HG03039 (cell line): ENCODE data around the gene IRAK1.

Experiments
- ATAC-seq: cut with Tn5 transposase; IDR thresholded peaks from one replicate; pipeline ENCODE4 v1.9.1; 2021; ENCODE audit warnings: mild to moderate bottlenecking, moderate library complexity; ENCODE audit not compliant: unreplicated experiment

Gene IRAK1

DNA sequence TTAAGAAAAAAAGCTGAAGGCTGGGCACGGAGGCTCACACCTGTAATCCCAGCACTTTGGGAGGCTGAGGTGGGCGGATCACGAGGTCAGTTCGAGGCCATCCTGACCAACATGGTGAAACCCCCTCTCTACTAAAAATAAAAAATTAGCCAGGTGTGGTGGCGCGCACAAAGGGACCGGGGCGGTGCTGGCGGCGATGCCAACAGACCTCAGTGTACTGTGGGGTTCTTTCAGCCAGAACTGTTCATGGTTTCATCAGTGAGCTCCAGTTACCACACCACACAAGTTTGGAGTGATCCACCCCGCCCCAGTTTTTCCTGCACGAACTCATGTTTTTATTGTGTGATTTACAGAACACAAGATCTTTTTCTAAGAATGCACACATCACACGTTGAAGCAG lies 21.2 kb upstream of the IRAK1 start:
- no peak for ATAC-seq

DNA sequence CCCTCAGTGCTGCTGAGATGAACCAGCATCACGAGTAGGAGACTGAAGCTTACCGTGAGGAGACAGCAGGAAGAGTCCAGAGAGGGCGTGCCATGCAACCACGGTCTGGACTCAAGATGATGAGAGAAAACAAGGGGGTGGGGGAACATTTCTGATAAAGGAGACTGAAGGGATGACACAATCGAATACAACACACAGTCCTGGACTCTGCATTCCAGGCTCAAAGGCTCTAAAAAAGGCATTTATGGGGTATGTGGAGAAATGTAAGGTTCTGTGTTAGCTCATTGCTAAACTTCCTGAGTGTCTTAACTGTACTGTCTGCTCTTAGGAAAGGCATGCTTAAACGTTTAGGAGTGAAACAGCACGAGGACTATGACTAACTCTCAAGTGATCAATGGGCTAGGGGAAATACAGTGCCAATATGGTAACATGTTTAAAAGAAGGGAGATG lies 20.6 kb upstream of the IRAK1 start:
- ATAC-seq, result no peak

DNA sequence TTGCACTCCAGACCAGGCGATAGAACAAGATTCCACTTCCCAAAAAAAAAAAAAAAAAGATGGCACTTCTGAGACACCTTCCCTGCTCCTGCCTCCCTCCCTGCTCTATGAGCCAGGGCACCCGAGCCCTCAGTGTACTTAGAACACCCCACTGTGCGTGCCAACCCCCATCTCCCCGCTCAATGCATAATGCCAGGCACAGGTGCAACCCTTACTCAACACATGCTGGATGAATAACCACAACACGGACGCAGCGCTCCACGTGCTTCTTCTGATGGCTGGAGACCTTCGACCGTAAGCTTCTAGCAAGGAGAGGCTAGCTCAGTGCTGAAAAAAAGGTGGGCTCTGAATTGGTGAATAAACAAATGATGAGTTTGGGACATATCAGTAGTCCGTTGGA lies 19.9 kb upstream of the IRAK1 start:
- ATAC-seq, result no peak

DNA sequence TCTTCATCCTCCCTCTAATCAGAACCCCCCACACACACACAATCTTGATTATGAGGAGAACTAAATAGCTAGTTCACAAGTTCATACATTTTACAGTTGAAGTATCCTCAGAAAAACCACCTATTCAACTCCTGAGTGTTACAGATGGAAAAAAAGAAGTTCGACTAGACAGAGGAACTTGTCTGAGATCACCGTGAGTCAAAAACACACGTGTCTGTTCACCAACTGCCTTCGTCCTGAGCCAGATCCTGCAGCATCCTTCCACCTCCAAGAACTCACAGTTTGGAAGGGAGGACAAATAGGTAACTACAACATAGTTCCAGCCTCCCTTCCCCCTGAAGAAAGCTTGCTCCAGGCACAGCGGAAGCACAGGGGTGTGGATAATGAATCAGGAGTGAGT lies 19.0 kb upstream of the IRAK1 start:
- no peak for ATAC-seq

DNA sequence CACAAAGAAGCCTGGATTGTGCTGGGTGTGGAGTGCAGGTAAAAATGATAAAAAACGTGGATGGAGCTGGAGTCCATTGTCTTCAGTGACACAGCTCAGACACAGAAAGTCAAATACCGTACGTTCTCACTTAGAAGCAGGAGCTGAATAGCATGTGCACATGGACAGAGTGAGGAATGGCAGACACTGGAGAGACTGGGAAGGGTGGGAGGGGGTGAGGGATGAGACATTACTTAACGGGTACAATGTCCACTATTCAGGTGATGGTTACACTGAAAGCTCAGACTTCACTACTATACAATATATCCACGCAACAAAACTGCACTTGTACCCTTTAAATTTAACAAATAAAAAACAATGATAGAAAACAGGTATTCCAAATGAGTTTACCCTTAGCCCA lies 18.1 kb upstream of the IRAK1 start:
- ATAC-seq, result no peak

DNA sequence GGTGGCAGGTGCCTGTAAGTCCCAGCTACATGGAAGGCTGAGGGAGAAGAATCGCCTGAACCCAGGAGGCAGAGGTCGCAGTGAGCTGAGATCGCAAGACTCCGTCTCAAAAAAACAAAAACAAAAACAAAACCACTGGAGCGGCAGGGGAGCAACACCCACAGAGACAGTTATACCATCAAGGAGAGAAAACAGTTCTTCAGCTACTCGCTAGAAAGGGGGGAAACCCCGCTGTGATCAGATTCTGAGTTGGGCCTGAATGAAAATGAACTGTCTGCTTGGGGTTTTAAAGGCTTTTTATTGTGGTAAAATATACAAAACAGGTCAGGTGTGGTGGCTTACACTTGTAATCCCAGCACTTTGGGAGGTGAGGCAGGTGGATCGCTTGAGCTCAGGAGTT lies 16.8 kb upstream of the IRAK1 start:
- no peak for ATAC-seq

DNA sequence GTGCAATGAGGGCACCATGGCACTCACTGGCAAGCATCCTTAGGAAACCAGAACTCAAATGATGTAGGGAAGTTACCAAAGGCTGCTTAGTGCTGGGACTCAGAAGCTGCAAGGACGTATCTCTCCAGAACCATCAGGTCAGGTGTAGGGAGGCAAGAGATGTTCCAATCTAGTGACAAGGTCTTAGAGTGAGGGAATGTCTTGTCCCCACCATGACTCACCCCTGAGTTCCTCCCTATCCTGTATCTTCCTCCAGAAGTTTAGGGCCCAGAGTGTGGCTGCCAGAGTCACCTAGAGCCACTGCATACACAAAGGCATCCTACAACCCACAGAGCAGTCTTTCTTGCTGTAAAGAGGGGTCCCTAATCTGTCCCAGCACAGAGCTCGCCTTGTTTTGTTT lies 14.1 kb upstream of the IRAK1 start:
- no peak for ATAC-seq

DNA sequence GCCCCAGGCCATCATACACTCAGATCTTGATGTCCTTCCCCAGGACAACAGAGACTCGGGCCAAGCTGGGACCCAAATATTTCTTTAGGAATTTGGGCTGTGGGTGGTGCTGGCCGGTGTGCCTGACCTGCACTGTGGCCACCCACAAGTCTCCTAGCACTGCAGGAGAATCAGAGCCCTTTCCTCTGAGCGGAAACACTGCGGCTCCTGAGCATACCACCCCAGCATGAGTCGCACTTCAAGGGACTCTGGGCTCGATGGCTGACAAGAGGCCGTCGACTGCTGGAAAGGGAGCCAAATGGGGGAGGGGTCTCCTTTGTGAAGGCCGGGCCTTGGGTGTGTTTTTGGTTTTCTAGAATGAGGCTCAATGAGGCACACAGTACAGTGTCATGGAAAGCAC lies 13.0 kb upstream of the IRAK1 start:
- no peak for ATAC-seq

DNA sequence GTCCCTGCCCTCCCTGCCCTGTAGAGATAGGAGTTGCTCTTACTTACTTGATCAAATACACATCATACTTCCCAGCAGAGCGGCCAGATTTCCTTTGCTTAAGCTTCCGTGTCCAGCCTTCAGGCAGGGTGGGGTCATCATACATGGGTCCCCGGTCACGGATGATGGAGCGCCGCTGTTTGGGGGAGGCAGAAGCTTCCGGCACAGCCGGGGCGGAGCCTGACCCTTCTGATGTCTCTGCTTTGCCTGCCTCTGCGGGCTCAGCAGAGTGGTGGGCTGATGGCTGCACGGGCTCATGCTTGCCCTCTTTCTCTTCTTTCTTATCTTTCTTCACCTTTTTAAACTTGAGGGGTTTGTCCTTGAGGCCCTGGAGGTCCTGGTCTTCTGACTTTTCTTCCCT lies 12.5 kb upstream of the IRAK1 start:
- ATAC-seq, result no peak

DNA sequence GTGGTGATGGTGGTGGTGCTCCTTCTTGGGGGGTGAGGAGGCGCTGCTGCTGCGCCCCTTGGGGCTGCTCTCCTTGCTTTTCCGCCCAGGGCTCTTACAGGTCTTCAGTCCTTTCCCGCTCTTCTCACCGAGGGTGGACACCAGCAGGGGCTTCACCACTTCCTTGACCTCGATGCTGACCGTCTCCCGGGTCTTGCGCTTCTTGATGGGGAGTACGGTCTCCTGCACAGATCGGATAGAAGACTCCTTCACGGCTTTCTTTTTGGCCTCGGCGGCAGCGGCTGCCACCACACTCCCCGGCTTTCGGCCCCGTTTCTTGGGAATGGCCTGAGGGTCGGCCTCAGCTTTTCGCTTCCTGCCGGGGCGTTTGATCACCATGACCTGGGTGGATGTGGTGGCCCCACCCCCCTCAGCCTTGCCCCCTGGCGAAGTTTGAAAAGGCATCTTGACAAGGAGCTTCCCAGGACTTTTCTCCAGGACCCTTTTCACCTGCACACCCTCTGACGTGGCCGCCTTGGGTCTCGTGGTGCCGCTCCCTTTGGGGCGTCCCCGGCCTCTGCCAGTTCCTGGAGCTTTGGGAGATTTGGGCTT lies 11.1 kb upstream of the IRAK1 start:
- ATAC-seq, result no peak

DNA sequence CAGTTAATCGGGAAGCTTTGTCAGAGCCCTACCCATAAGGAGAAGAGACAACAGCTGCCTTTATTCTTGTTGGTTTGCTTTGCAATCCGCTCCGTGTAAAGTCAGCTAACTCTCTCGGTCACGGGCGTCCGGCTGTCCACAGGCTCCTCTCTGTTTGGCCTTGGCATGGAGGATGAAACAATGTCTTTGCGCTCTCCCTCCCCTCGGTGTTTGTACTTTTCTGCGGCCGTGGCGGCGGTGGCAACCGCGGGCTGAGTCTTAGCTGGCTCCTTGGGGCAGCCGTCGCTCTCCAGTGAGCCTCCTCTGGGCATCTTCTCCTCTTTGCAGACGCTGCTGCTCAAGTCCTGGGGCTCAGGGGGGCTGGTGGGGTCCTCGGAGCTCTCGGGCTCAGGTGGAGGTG lies 10.6 kb upstream of the IRAK1 start:
- ATAC-seq, result no peak

DNA sequence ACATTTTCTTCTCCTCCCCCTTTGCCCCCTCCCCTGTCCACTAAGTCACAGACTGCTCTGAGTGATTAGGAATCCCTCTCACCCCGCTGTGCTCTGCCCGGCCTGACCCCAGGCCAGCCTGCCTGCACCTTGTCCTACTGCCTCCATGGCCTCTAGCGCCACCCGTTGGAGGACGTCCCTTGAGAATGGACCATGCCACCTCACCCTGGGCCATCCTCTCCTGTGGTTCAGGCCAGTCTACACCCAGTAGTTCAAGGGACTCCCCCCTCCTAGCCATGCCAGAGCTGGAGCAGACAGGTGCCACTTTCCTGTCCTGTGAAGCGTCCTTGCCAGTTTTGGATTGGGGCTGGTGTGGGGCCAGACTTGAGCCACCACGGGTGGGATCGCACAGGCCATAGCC lies 9.7 kb upstream of the IRAK1 start:
- ATAC-seq, result no peak

DNA sequence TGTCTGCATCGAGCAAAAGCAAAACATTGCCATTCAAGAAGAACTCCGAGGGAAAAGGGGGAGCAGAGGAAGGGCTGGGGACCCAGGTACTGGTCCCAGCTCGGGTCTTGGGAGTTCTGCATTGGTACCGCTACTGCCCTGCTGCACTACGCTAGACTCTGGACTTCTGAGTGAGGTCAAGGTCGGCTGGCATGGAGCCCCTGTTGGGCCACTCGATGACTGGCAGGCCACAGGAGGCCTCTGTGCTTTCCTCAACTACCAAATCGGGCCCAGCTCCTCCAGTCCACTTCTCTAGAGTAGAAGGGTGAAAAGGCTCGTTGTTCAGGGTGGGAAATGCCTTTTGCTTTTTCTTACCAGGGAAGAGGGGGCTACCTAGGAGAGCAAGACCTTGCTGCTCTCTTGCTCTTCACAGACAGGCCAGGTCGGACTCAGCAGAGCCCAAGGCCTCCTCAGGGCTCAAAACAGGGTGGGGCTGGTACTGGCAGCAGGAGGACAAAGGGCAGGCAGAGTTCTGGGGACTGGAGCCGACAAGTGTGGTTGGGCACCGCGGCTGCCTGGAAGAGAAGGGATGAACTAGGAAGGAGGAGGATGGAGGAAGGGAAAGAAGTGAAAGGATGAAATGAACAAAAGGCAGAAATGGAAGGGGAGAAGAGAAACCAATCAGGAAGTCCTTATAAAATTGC lies 8.9 kb upstream of the IRAK1 start:
- ATAC-seq, result no peak

DNA sequence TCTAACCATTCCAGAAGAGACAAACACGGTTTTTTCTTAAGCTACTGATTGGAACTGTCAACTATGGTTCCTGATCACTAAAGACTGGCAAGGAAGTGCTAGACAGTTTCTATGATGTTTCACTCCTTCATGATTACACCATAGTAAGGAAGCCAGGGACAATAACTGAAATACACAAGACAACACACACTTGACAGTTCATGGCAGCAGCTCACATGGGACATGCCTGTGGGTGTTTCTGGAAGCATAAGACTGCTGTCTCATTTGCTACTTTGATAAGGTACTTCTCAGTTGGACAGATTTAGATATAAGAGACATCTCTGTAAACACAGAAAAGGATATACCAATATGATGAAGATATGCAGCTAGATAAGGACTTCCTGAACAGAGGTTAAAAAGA lies 8.3 kb upstream of the IRAK1 start:
- ATAC-seq, result no peak

DNA sequence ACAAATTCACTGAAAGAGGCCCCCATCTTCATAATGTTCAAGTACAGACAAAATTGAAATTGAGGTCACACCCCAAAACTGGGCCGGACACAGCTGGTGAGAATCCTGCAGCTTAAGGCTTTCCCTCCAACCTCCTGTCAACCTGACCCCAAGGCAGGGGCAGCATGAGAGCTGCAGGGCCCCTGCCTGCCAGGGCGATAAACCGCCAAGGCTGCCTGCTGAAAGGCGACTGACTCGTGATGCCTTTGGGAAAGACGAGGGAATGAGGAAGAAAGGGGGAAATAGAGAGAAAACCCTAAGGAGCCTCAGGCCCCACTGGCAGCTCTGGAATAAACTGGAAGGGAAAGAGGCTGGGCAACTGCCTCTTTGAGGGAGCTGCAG lies 7.3 kb upstream of the IRAK1 start:
- ATAC-seq, result no peak

DNA sequence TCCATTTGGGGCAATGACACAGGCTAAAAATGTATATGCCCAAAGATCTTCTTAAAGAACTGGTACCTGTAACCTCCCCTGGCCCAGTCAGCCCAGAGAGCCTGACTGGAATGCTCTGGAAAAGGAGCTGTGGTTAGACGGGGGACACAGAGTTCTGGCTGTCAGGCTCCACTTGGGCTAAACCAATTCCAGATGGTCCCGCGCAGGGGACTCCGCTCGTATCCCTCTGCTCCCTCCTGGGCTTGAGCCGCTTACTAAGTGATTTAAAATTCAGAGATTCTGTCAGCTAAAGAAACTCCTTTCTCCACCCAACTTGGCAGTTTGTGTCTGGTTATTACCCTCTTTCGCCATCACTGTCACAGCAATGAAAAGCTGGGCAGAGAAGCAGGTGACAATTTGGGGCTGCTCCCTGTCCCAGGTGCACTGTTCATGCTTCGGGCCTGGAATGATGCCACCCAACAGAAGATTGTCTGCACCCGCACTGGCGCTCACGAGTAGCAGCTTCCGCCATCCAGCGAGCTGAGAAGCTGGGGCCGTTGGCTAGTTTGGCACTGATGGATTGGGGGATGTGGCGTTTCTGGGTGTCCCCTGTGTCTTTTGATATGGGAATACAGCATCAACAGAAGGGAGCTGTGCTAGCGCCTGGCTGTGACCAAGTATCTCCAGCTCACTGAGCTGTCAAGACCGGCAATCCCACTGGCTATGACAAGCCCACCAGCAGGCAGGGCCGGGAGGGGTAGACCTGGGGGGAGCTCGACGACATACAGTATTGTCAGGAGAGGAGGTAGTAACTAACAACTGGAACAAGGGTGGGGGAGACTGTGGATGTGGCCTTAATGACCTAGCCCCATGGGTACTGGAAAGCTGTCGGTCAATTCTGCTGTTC lies 6.7 kb upstream of the IRAK1 start:
- ATAC-seq, result no peak

DNA sequence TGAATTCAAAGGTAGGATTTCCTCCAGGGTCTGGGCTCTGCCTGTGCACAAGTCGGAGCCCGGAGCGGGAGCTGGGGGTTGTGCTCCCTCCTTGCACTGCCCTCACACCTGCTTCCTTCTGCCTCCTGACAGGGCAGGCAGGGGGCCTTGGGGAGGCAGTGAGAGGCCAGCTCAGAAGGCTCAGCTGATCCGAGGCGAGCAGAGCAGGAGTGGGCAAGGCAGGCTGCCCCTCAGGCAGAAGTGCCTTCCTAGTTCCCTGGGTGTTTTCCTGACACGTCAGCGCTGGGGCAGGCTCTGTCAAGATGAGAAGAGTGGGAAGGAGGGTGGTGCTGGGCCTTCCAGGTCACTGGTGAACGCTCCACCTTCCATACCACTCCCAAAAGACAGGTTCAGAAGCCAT lies 5.5 kb upstream of the IRAK1 start:
- no peak for ATAC-seq

DNA sequence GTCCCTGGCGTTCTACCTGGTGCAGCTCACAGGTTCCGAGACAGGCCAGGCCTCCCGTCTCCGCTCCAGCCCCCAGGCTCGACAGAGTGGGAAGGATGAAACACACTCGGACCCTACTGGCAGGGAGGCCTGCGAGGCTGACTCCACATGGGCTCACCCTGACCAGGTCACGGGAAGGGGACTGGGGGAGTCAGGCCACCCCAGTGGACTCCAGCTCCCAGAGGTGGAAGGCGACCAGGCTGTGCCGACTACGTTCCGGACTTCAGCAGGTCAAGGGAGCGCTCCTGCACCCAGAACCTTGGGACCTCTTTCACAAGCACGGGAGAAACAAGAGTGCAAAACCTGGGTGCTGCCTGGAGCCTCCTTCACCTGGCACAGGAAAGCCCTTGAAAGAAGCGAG lies 4.6 kb upstream of the IRAK1 start:
- no peak for ATAC-seq

DNA sequence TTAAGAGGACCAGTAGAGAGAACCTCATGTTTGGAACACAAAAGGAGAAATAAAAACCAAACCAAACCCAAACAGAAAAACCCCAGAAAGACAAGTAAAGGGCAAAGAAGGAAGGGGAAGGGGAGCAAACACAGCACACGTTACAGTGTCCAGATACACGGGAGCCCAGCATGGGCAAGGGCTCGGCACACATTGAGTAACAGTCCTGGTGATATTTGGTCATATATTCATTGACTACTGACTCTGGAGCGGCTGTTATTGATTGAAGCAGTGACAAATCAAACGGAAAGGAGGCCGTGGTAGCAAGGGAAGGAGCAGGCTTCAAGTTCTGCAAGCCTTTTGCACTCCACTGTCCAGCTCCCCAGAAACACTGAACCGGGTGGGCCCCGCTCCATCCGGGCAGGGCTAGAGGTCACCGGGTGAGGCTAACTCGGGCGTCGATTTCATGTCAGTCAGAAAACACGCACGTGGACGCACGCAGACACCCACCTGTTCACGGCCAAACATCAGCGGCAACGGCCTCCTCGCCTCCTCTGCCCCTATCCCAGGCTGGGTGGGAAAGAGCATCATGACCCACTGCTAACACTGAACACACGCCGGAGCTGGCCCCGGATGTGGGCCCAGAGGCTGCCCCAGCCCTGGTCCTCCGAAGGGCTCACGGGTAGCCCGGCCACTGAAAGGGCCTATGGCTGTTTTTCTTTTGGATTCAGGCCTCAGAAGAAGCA lies 3.7 kb upstream of the IRAK1 start:
- no peak for ATAC-seq

DNA sequence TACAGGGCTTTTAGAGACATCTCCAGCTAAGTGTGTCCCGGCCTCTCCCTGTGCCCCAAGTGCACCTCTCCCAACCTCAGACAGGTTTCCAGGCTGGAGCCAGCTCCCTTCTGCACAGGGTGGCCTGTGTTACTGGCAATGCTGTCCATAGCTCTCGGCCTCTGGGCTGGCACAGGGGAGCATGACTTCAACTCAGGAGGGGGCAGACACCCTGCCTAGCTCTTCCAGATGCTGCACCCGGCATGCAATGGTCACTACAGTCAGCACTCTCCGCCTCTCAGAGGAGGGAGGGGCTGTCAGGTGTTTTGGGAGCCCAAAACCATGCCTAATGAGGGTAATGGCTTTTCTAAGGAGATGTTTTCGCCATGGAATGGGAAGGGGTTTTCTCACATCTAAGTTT lies 2.4 kb upstream of the IRAK1 start:
- no peak for ATAC-seq

DNA sequence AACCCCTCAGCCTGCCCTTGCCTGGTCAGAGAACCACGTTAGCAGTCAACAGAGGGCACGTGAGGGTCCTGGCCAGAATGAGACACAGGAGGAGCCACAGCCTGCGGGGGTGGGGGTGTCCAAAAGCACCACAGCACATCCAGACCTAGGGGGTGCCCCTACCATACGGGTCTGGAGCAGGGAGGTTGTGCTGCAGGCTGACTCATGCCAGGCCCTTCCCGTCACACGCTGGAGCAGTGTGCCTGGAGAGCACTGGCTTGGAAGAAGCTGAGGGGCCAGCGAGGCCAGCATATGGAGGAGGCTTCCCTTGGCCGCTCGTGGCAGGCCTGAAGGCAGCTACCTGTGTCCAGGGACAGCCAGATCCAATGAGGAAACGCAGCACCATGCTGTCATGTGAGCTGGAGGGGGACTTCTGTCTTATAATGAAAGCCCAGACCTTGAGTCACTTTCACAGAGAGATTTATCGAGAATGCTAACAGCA lies 1.5 kb upstream of the IRAK1 start:
- ATAC-seq, result no peak
